ENCODE results near the gene DBN1.

Gene DBN1

DNA sequence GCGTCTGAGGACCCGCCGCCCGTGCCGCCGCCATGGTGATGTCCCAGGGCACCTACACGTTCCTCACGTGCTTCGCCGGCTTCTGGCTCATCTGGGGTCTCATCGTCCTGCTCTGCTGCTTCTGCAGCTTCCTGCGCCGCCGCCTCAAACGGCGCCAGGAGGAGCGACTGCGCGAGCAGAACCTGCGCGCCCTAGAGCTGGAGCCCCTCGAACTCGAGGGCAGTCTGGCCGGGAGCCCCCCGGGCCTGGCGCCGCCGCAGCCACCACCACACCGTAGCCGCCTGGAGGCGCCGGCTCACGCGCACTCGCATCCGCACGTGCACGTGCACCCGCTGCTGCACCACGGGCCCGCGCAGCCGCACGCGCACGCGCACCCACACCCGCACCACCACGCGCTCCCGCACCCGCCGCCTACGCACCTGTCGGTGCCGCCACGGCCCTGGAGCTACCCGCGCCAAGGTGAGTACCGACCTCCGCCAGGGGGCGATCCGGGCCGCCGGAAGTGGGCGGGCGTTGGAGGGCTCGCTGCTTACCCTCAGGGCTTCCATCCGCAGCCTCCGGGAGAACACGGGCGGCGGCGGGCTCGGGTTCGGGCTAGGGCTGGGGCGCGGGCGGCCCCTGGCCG, 18.3 kb downstream of the DBN1 start:
- DNase-seq: peak; percentile 32

DNA sequence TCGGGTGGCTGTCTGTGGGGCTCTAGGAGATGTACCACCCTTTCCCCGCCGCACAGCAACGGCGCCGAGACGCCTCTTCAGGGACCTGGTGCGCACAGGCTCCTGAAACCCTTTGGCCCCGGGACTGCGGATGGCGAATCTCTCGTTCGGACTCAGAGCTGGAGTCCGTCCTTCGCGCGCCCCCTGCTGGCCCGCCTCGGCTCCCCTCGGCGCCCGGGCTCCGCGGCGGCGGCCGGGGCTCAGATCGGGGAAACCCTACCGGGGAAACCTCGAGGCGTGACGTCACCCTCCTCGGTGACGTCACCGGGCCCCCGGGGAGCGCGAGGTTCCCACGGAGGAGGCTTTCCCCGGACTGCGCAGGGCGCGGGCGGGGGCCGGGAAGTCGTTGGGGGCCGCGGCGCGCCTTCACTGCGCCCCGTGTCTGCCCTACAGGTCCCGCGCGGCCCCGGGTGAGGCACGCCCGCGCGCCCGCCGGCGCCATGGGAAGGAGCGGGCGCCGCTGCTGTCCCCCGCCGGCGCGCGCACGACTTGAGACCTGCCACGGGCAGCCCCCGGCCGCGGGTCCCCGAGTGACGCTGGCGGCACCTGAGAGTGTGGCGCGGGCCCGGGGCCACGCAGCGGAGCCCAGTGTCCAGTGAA, 18.9 kb downstream of the DBN1 start:
- DNase-seq: peak; percentile 68

DNA sequence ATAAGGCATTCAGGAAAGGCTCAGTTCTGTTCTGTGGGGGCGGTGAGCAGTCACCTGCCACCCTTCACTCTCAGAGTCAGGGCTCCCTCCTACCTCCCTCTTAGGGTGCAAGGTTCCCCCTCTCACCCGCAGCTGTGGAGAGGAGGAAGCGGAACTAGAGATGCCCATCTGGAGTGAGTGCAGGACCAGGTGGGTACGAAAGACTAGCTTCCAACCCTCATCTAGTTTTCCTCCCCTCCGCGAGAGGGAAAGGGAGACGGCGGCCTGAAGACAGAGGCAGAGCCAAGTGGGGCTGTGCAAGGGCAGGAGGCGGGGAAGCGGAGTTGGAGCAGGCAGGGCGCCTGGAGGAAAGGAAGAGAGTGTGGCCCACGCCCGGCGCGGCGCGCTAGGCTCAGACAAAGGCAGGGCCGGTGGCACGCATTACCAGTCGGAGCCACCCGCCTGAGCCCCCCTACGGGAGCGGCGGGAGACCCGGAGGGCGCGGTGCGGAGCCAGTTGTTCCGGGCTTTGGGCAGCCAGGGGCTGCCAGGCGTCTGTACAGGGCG, 19.5 kb downstream of the DBN1 start:
- DNase-seq: no peak

DNA sequence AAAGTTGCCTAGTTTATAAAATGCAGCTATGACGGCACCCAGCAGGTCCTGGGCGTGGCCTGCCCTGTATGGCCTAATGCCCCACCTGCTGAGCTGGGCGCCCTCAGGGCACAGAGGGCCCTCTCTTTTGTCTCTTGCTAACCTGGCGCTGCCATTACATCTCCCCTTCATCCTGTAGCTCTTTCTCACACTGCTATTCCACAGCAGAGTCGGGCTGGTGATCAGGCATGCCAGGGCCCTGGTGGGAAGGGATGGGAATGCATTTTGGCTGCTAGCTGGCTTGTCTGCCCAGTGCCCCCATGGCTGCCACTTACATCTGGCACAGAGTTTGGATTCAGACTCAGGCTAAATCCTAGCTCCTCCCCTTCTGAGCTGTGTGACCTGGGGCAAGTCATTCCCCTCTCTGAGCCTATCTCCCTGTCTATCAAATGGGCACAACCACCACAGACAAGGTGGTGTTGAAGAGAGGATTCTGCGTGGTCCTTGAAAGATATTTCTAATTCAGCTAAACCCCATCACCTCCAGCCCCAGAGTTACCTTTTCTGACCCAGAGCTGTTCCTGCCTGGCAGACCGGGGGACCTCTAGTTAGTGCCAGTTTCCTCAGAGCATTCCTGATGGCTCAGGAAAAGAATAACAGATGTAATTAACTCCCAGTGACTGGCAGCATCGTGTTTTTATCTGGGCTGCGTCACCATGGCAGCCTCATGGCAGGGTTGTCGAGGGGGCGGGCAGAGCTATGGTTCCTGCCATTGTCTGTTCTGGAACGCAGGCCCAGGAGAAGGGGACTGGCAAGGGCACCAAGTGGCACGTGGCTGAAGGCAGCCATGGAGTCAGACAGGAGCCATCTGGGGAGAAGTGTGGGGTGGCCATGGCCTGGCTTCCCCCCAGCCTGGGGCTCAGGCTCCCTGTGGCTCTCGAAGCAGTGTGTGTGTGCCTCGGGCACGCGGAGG, 20.5 kb downstream of the DBN1 start:
- no peak for DNase-seq

DNA sequence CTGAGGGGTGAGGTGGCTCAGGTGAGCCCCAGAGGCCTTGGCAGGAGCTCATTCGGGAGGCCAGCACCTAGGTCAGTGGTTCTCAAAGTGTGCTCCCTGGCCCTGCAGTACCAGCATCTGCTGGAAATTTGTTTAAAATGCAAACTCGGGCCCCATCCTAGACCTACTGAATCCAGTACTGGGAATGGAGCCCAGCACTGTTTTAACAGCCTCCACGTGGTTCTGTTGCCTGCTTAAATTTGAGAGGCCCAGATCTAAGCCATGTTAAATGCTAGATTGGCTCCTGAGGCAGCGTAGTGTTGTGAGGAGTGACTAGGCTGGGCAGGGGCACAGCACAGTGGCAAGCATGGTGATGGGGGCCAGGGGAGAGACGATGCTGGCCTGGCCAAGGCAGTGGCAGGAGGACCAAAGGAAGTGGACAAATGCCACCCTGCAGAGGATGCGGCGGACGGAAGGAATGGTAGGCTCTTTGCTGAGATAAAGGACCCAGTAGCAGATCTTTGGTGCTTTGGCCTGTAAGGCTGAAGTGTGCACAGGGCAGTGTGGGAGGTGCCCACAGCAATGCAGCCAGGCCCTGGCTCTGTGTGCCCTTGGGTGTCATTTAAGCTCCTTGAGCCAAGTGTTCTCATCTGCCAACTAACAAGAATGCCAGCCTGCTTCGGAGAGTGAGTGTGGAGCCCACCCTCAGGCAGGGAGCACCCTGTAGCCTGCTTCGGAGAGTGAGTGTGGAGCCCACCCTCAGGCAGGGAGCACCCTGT, 22.6 kb downstream of the DBN1 start:
- DNase-seq: no peak

DNA sequence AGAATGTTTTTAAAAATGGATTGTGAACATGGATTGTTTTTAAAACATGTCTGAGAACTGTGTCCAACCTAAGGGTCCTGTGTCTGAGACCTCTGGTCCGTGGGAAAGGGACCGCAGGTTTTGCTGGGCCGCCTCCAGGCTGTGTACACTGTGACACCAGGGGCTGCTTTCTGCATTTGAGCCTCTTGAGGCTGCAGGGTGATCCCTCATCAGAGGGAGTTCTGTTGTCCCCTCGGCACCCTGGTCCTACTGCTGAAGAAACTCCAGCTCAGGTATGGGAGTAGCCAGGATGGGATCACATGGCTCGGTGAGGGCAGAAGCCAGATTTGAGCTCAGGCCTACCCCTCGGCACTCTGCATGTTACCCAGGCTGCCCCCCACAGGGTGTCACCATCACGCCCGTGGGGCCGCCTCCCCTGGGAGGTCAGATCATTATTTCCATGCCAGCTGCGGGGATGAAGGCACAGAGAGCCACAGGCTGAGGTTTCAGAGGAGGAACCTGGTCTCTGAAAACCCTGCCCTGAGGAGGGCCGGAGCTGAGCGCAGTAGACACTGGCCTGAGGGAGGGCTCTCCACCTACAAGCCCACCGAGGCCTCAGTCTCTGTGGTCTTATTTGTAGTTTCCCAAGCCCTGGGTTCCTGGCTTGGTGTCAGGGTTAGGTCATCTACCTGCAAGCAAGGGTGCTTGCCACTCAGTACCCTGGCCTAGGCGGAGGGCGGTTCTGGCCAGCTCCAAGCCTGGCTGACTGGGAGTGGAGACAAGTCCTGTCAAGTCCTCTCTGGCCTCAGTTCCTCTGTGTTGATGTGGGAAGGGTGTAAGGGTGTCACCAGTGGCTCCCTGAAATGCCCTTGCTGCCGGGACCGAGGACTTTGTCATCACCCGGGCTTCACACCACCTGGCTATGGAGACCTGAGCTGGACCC, 24.0 kb downstream of the DBN1 start:
- no peak for DNase-seq

DNA sequence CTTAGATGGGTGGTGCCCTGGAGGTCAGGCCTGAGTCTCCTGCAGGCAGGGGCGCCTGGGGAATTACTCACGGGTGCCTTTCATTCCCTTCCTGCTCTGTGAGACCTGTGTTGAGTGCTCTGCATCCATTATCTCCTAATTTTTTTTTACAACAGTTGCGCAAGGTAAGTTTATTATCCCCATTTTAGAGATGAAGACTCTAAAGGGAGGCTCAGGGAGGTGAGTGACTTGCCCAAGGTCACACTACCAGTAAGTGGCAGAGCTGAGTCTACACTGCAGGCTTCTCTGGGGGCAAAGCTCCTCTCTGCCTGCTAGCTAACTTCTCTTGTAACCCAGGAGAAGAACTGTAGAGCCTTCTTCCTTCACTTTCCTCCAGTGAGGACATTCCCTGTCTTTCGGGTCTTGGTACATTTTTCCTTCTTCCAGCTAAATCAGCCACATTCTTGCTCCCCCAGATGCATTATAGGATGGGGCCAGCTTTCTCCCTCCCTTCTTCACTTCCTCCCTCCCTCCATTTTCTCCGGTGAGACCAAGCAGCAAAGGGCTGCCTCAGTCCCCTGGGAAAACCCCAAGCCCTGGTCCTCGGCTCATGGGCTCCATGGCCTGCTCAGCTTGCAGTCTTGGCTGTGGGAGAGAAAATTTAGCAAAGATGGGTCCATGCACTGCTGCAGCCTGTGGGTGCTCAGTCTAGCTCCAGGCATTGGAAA, 25.0 kb downstream of the DBN1 start:
- DNase-seq: no peak

DNA sequence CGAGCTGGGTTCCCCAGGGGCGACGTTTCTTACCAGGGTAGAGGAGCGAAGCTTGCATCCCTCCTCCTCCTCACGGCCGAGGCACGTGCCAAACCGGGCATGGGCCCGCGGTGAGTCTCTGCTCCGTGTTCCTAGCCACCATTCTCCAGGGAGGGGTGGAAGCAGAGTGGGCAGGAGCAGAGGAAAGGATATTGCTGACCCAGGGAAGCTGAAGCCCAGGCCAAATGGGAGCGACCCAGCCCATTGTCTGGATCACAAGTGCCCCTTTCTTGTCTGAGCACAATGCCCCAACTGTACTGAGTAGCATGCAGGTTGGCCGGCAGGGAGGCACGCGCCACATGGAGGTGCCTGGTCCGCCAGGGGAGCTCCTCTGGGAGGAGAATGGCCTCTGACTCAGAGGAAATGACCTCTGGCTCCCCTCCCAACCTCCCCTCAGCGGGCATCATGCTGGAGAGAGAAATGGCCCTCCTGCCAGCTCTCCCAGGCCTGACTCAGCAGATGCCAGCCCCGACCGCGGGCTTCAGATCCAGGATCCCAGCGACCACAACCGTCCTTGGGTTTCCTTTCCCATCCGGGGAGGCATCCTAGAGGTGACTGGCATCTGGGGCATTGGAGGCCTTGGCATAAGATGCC, 25.7 kb downstream of the DBN1 start:
- no peak for DNase-seq

DNA sequence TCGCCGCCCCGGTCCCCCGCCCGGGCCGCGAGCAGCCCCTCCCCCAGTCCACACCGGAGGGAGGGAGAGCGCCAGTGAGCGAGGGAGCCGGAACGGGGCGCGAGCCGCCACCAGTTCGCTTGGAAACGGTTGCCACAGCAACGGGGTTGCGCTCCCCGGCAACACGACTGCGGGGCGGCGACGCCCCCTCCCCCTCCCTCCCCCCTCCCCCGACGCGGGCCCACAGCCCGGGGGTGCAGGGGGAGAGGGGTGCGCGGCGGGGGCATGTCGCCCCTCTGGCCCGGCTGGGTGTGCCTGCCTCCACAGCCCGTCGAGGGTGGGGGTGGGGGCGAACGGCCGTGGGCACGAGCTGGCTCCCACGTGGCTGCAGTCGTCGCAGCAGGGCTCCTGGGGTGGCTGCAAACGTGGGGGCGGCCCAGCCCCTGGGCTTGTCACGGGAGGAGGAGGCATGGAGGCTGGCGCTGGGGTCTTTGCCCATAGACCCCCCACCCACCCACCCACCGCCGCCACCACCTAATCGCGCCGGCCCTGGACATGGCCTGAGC, 26.3 kb downstream of the DBN1 start:
- DNase-seq: peak; percentile 21

DNA sequence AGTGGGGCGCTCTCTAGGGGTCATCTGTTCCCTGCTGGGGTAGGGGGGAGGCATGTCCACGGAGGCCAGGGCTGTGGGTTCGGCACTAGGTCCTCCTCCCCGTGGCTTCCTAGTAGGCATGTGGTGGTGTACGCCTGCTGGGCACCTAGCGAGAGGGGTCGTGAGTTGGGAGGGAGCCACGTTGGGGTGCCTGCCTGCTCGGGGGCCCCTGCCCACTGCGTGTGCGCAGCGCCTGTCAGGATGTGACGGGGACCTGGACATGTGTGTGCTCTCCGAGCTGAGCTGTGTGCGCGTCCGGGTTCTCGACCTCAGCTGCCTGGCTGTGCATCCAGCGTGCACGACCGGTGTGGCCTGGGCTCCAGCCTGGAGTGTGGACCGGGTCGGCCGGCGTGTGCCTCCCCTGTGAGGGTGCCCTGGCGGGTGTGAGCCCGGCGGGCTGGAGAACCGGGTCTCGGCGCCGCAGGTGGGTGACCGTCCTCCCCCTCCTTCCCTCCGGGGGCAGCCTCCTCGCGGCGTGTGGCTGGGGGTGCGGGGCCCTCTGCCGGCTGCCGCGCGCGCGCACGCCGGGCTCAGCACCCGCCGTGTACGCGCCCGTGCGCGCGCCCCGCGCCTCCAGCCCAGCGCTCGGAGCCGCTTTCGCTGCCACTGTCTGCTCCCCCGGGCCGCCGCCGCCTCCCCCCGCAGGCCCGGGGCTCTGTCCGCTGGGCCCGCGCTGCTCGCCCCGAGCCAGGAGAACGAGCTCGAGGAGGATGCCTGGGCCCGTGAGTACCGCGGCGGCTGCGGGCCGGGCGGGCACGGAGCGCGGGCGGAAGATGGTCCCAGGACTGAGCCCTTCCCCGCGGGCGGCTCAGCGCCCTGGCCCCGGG, 27.0 kb downstream of the DBN1 start, which contains the start of gene PRR7:
PRR7 (plus strand) TSS at position 615 of the 866 bp plus-strand sequence. CDS start 8,254 bp downstream, outside the sequence.
- no peak for DNase-seq

DNA sequence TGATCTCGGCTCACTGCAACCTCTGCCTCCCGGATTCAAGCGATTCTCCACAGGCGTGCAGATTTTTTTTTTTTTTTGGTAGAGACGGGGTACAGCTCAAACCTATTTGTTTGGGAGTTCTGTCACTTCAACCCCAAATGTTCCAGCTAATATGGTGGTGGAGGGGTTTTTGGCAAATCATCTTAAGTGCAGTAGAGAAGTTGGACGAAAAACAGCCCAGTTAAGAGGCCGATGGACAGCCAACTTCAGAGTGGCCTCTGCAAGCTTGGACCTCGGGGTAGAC, 27.6 kb downstream of the DBN1 start:
- no peak for DNase-seq

DNA sequence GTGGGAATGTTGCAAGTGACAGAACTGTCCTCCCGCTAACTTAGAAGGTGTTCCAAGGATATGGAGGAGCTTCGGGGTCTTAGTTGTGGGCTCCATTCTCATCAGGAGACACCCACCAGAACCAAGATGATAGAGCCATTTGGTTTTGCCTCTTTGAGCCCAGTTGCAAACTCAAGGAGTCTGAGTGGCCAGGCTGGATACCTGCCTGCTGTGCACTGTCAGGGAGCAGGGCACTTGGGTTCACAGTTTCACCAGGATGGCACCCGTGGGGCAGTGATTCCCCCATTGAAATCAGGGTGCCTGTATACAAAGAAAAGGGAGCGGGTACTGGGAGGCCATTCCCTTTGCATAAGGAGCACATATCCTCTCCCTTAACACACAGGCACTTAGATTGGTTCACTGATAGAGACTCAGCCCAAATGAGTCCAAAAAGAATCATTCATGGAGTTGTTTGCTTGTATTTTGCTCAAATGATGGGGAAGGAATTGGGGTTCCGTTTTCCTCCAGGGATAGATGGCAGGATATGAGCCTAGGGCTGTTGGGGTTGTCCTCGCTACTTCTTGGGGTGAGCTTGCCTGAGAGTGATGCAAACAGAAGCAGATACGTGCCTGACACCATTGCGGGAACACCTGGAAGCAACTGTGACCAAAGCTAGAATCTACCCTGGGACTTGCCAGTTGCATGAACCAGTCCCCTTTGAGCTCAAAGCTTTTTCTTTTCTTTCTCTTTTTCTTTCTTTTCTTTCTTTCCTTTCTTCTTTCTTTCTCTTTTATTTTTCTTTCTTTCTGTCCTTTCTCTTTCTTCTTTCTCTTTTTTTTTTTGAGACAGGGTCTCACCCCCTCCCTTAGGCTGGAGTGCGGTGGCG, 28.1 kb downstream of the DBN1 start:
- no peak for DNase-seq

DNA sequence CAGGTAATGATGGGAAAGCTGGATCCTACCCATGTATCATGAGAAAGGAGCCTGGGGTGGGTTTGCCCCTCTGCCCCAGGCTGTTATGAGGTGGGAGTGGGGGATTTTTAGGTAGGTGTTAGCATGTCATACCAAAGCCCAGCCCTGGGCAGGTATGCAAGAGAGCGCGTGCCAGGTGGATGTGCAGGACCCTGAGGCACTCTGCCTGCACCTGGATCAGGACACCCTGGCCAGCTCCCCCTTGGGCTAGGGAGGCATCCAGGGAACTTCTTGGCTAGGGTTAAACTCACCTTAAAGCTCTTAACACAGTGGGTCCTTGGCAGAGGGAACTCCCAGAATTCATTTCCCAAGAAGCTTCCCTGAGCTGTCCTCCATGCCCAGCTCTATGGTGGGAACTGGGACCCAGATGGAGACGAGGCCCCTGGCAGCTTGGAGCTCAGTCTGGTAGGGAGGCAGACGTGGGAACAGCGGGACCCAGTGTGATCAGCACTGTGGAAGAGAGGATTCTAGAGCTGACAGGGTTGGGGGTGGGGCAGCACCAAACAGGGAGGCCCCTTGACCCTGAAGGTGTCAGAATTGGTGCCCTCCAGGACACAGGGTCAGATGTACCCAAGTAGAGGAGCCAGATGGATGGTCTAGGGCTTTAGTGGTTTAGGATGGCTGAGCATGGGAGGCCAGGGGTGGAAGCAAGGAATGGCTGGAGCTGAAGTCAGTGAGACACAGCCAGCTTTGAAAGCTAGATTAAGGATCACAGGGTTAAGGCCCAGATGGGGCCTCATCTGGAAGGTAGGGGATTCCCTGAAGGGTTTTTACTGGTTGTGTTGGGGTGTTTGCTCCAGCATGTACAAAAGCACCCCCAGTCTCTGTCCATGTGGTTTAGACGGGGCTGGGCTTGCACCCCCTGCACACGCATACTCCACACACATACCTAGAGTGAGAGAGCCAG, 29.1 kb downstream of the DBN1 start:
- no peak for DNase-seq

DNA sequence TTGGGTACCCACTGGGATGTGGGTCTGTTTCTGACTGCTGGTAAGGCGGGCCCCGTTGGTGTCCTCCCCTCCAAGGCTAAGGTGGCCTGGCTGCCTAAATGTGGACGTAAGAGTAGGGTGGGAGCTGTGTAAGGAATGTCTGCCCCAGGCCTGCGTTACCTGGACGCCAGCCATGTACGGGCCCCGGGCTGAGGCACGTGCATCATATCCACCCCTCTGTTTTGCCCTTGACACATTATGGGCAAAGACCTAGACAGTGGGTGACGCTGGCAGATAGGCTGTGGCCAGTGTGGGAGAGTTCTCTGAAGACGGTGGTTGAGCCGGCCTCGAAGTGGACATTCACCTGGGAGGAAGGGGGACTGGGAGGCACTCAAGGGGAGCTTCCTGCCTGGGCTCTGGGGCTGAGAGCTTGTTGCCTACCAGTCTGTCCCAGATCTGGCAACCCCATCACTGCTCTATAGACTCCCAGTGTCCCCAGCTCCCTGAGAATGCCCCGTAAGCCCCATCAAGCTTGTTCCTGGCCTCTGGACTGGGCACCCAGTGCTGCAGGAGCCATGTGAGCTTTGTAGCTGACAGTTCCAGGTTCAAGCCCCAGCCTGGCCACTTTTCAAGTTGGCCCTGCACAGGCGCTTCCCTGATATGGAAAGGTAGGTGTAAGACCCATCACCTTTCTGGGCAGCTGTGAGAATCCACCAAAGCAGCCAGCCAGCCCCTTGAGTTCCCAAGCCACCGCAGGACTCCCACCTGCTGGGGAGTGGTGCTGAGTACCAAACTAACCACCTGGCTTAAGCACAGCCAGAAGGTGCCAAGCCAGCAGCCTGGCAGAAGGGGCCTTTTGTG, 30.1 kb downstream of the DBN1 start:
- DNase-seq: no peak

DNA sequence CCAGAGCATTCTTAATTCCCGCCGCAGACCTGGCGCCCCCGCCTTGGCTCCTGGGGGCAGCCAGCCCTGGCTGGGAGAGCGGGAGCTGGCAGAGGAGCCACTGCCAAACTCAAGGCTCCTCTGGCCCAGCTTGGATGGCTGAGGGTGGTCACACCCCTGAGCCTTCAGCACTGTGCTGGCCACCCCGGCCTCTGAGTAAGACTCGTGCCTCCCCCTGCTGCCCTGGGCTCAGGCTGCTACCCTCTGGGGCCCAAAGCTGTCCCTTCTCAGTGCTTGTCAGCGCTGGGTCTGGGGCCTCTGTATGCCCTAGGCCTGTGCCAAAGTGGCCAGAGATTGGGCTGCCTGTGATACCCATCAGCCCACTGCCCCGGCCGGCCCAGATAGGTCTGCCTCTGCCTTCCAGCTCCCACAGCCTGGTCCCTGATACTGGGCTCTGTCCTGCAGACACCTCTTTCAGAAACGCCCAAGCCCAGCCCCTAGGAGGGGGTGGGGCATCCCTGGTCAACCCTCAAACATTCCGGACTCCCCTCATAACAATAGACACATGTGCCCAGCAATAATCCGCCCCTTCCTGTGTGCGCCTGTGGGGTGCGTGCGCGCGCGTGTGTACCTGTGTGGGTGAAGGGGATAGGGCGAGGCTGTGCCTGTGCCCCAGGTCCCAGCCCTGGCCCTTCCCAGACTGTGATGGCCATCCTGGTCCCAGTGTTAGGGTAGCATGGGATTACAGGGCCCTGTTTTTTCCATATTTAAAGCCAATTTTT, 31.2 kb downstream of the DBN1 start:
- no peak for DNase-seq
